Cortex of kidney (tissue), 1 donor: ENCODE measurements around the gene XPA.
"Not testable (repeated sequence)": the region's sequence is repeated elsewhere in the genome, so short reads cannot be mapped to it uniquely, and the experiment has no call there.

Experiments used
- DNase-seq: peaks from one replicate; lab custom pipeline; 2025; lab: John Stamatoyannopoulos, UW

XPA gene

DNA sequence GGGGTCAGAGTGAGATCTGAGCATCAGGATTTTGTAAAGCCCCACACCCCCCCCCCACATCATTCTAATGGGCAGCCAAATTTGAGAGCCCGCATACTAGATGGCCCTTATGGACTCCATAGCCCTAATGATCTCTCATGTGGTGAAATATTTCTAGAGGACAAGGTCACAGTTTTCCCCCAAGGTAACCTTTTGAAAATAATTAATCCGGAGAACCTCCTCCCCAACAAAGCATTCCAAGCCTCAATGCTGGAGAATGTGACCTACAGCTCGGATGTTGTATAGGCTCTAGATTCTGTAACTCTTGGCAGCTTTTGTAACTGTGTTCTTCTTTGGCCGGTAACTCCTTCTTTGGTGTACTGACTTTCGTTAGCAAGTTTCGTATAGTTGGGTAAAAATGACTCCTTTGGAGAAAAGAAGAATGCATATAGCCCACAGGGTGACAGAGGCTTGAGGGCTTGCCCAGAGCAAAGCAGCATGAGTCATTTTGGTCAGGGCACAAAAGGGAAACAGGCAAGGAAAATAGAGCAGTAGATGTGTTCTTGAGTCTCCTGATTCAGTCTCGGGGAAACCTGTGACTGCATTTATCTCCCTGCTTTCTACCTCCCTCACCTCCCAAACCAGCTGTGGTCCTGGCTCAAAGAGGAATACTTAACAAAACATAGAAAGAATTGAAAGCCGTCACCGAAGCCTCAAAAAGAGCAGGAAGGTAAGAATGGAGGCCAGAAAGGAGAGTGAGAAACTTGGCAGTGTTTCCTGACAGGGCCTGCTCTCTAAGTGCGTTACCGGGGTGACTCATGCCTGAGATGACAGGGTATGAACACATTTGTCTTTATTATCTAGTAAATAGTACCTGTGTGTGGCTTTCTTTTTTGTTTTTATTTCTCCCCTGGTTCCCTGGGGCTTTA, 6.6 kb upstream of the XPA start:
- DNase-seq, result no peak

DNA sequence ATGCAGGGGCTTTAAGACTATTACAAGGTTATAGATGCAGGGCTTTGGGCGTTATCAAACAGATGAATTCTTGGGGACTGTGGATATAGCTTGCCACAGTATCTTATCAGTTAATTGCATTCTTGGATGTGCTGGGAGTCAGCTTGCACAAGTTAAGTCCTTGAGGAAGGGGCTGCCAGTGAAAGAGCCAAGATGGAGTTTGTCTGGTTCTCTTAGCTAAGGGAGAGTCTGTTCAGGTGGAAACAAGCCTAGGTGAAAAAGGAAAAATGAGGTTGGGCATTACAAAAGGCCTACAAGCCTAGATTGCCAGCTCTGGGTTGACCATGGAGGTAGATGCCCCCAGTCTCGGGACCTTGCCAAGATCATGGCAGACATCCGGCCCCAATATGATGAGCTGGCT, 2.7 kb upstream of the XPA start:
- not testable (repeated sequence) for DNase-seq

DNA sequence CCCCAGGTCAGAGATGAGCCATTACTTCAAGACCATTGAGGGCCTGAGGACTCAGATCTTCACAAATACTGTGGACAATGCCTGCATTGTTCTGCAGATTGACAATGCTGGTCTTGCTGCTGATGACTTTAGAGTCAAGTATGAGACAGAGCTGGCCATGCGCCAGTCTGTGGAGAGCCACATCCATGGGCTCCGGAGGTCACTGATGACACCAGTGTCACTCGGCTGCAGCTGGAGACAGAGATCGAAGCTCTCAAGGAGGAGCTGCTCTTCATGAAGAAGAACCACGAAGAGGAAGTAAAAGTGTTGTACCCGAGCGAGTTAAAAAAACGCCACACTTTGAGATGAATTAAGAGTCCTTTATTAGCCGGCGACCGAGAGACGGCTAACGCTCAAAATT, 2.1 kb upstream of the XPA start:
- not testable (repeated sequence) for DNase-seq

DNA sequence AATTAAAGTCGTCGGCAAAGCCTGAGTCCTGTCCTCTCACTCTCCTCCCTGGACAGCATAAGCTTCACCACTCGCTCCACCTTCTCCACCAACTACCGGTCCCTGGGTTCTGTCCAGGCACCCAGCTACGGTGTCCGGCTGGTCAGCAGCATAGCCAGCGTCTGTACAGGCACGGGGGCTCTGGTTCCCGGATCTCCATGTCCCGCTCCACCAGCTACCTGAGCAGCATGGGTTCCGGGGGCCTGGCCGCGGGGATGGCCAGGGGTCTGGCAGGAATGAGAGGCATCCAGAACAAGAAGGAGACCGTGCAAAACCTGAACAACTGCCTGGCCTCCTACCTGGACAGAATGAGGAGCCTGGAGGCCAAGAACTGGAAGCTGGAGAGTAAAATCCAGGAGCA, 1.7 kb upstream of the XPA start:
- DNase-seq, result no peak

DNA sequence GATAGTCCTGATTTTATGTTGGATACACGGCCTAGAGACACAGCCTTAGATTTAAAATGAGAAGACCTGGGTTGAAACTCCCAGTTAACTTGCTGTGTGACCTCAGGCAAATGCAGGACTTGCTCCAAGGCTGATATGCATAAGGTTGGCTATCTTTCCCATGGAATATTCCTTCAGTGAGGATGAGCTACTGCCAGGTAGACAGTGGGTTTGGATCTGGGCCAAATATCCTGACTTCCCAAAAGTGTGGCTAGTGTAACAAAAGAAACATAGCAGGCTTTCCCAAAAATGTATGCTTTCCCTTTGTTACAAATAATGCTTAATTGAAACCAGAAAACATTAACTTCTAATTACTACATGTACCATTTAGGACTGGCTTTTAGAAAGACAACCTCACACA, 697 bp upstream of the XPA start:
- no peak for DNase-seq

DNA sequence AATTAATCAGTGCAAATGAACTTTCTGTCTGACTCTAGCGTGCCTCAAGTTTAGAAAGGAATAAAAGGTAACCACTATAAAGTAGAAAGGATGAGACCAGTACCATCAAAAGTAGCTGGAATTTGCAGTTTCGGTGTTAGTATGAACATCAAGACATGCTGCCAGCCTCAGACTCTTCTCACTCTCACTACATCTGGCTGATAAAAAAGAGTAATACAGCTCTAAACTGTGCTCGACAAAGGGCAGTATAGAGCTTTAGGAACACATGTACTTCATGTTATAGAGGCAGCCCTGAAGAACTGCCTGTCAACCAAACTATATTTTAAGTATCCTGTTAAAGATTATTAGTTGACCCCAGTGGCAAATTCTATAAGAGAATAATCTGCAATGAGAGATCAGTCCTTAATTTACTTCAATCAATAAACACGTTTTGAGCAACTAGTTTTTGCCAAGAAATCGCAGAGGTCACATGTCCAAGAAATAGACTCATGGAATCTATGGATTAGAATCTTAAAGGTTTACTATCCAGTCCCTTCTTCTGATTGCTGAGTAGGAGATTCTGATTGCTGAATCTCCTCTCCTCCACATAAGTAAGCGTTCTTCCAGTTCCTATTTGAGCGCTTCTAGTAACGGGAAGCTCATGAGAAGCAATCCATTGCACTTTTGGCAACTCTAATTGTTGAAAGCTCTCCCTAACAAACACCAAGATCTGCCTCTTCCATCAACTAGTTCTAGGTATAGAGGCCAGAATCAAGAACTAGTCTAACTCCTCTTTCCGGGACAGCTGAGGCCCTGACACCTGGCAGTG, 941 bp downstream of the XPA start:
- DNase-seq, result no peak

DNA sequence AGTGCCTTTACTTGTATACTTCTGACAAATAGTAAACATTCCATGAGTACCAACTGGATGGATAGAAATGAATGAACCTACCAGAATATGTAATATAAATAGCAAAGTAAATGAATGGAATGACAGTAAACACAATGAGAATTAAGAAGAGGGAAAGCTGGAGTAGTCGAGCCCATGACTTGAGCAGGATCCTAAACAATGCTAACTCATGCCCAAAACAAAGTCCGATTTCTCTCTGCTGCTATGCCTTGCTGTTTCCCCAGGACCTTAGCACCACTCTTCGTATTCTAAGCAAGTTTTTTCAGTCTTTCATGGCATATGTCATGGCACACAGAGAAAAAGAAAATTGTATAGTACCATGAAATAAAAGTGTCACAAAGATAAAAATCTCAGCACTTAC, 1.8 kb downstream of the XPA start:
- DNase-seq, result no peak

DNA sequence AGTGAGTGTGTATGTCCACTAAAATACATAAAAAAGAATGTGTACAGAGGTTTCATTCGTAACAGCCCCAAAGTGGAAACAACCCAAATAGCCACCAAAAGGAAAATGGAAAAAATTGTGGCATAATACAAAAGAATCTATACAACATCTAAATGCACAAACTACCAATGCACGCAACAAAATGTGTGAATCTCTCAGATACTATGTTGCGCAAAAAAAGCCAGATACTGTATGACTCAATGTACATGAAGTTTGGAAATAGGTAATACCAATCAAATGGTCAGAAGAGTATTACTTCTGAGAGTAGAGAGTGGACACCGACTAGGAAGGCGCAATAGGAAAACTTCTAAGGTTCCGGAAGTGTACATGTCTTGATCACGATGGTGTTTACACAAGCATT, 2.4 kb downstream of the XPA start:
- no peak for DNase-seq

DNA sequence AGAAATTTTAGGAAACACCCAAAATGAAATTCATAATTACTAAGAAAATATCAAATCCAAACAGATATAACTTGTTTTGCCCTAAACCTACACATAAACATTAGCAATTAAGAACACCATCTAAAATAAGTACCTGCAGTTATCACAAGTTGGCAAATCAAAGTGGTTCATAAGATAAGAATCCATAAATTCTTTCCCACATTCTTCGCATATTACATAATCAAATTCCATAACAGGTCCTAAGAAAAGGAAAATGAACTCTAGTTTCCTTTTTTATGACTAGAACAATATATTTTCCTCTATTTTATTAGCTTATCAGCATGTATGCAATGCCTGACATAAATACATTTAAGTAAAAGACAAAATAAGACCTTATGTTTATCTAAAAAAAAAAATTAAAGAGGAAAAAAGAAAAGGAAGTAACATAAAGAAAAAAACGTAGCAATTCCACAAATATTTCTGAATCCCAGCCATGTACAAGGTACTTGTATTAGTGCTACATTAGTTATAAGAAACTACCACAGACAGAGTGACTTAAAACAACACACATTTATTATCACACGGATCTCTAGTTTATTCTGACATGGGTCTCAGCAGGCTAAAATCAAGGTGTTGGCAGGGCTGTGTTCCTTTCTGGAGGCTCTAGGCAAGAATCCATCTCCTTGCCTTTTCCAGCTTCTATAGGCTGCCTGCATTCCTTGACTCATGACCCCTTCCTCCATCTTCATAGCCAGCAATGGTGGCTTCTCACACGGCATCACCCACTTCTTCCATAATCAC, 7.5 kb downstream of the XPA start:
- DNase-seq, result no peak

DNA sequence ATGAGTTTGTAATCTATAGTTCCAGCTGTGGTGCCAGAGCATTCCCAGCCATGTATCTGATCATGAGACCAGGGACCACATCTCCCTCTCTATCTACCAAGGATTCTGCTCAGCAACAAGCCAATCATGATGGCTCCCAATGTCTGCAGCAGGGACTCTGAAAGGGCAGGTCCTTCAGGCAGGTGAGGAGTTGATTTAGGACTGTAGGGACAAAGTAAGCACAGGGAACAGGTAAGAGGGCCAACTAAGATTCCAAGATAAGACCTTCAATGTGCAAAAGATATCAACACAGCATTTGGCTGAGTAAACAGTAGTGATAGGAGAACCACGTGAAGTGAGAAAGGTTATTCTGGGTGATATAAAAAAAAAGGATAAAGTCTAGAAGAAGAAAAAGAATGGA, 8.5 kb downstream of the XPA start:
- no peak for DNase-seq

DNA sequence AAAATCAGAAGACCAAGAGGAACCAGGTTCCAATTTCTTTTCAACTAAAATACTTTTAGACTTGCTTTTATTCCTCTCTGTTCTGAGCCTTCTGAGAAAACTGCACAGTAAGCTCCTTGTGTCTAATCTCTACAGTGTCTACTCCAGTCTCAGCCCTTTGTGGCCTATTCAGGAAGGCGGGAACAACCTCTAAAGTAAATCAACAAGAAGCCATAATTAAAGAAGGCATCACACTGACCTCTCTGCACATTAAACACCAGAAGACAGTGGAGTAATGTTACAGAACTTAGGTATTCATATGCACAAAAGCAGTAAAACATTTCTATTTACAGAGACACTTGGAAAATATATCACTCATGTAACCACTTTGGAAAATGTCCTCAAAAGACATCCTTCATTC, 14.9 kb downstream of the XPA start:
- no peak for DNase-seq

DNA sequence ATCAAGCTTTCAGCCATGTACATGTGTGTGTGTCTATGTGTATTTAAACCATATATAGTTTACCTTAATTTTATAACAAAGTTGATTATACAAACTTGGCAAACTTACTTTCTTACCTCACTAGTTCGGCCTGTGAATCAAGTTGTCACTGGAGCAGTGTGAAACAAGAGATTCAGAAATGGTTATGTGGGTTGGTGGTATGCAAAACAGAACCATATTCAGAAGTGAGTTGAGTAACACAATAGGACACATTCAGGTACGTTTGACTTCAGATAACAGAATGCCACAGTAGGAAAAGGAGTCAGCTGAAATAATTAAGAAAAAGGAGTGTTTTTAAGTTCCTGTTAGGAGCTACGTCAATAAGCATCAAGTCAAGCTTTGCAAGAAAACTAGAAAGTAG, 21.5 kb downstream of the XPA start:
- DNase-seq, result no peak

DNA sequence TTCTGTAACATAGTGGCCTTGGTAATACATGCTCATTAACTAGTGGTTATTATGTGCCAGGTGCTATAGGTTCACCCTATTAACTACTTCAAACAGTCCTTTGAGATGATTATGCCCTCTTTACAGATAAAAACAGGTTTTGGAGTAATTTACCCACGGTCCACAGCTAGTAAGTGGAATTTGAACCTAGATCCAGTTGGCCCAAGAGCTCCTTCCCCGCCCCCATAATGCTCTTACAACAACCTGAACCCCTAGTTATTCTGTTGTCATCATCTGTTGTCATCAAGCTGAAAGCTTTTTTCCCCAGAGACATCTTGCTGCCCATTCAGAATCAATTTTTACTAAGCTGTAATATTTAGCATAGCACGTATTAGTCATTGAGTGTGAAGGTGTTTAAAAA, 23.2 kb downstream of the XPA start:
- no peak for DNase-seq

DNA sequence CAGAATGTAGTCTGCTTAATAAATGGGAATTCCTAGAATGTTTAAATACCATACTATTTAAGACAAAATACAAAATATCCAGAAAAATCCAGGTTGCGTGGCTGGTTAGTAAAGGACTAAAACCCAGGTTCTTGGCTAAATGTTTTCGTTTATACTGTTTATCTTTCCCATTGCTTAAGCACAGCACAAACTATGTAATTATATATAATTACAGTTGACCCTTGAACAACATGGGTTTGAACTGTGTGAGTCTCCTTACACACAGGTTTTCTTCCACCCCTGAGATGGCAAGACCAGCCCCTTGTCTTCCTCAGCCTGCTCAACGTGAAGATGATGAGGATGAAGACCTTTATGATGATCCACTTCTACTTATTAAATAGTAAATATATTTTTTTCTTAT, 24.7 kb downstream of the XPA start:
- DNase-seq, result no peak

DNA sequence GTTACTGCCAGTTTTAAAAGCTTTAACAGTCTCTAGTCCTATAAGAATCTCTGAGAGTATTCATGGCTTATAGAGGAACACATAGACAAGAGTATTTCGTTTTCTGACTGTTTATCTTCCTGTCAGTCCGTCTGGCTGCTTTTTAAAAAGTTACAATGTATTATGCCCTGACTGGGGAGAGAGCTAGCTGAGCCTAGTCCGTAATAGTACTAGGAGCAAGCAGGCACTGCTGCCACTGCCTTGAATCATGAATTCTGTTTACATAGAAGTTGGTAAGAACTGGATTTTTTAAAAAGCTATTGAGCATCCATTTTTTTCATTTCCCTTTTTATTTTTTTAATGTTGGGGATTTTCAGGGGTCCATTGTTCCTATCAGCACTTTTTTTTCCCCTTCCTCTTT, 26.6 kb downstream of the XPA start:
- DNase-seq, result no peak

DNA sequence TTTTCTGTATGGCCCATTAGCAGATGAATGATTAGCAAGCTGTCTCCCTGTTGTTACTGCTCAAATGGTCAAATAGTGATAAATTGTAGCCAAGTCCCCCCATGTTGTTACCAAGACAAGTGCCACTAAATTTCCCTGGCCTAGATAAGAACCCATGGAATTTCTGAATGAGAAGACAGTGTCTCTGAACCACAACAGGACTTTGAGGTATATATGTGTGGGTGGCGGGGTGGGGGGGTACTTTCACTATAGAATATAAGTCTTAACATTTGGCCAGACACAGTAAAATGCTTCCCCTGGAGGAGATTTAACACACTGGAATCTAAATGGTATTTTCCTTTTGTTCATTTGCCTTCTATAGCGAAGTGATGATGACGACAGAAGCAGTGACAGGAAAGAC, 28.7 kb downstream of the XPA start:
- no peak for DNase-seq

DNA sequence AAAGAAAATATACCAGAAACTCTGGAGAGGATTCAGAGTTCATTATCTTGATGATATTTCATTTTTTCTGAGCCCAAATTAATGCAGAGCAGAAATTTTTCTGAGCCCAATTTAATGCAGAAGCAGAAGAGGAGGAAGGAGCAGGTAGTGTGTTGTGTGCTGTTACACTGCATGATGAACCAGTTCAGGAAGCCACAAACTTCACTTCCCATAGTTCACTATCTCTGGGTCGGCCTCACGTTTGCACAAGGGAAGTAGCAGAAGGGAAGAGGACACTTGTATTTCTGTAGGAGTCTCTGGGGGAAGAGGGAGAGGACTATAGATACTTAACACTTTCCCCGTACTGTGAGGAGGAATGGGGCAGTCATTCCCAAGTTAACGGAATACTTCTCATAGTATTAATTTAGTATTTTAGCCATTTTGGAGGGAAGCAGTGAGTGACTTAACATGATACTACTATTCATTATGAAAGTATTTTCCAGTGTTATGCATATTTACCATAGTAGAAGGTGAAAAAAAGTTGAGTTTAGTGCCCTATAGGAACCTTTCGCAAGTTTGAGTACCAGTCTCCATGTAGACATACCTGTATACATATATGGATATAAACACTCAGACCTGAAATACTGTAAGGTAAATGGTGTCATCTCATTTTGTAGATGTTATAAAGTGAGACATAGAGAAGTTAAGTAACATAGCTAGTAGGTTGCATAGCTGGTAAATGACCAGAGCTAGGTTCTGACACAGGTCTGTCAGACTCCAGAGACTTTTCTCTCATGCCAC, 30.0 kb downstream of the XPA start:
- no peak for DNase-seq

DNA sequence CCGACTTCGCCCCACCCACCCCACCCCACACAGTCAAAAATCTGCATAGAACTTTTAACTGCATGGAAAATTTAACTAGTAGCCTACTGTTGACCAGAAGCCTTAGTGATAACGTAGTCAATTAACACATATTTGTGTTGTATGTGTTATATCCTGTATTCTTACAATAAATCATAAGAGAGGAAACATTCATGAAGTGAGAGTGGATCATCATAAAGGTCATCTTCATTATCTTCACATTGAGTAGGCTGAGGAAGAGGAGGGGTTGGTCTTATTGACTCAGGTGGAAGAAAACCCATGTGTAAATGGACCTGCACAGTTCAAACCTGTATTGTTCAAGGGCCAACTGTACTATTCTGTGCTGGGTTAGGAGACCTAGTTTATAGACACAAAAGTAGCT, 31.4 kb downstream of the XPA start:
- DNase-seq, result no peak

DNA sequence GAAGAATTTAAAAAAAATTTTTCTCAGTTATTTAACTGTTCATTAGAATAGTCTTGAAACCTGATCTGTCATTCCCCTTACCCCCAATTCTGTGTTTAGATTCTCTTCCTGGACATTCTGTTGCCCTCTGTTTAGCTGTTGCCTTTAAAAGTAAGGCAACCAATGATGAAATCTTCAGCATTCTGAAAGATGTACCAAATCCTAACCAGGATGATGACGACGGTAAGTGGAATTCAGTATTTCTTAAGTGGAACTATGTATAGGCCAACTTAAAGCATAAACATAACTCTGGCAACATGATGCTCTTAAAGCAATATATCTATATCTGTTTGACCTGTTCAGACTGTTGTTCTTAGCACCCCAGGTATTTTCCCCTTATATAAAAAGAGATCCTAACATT, 36.3 kb downstream of the XPA start:
- no peak for DNase-seq

DNA sequence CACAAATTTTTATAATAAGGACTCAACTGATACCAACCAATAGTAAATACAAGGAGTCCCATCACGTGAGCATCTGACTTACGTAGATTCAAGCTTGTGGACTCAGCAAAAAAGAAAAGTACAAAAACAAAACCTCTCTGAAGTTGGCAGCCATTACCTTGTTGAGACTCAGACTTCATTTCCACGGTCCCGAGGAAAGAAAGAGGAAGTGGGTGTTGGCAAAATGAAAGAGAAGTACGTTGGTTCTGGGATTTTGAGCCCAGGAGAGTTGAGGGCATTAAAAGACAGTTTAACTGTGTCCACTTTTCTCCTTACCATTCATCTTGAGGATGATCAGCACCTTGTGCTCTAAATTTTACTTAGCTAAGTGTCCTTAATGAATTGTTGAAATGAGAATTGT, 36.8 kb downstream of the XPA start:
- DNase-seq, result no peak

DNA sequence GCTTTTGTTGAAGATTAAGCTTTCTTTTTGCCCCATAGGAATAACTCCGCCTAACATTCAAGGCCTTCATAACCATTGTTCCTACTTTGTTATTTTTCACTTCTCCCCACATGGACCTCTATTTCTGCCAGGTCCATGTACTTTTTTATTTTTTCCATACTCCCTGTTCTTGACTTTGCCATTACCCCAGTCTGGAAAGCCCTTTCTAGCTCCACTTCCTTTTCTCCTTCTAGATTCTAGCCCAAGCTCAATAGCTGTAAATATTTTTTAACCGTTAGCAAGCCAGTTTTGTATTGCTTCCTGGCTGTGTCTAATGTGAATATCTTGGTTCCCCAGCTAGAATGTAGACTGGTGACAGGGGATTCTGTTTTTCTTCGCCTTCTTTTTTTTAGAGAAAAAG, 37.4 kb downstream of the XPA start:
- no peak for DNase-seq

DNA sequence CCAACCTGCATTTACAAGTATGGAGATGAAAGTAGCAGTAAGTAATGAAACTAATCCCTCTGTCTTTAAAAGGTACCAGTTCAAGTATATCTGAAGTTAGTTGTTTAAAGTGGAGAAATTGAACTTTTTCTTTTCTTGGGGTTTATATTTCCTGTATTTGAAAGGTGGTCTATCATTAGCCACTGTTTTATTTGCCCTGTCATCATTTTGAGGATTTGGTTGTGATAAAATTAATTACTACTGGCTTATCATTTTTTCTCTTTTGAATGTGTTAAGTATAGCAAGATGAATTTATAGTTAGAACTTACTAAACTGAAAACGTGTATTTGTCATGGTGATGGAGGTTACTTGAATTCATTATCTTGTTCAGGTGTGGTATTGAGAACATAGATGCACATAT, 38.4 kb downstream of the XPA start:
- no peak for DNase-seq
